Measurements from ENCODE around the gene HECW1. TPM values are rescaled to one million over a fixed set of nuclear protein-coding genes. Genes with fewer than 3 reads are reported as not detected.

Gene HECW1
- total RNA-seq, 4 donors from 2014 or later, result 0.06 to 0.99 (median 0.27) TPM

GRCh38 chr7:43612599-43613589 lies 500.4 kb downstream of the HECW1 start:
- WGBS, result 27% methylated on average over 3 of the region's 3 CpGs
- intact Hi-C loops (cut with DNase I), result no loop called here
- Histone ChIP-seq H3K36me3 (peaks cover 0 to 39% (median 24%) of the 10 kb centered on the region in 4 donors), H3K27me3 (no peaks in the 10 kb centered on the region), H3K4me1 (peaks cover 14 to 36% (median 28%) of the 10 kb centered on the region in 4 donors), H3K27ac (replicated peaks in 1 of 4) (peak overlapping the region in 3 of 4 donors; percentile 12 to 47 (median 32)), H3K9me3 (no peaks in the 10 kb centered on the region), H3K4me3 (no peak overlapping the region)
- TF ChIP-seq CTCF (IDR thresholded peaks at IDR 0.05) (no peak), POLR2A (IDR thresholded peaks at IDR 0.05; ENCODE audit: low read depth) (no peak), POLR2AphosphoS5 (IDR thresholded peaks at IDR 0.05) (no peak), EP300 (IDR thresholded peaks at IDR 0.05) (no peak)
- DNase-seq (ENCODE audit: extremely low spot score), result no peak

Small RNA genes lying within 50 kb of the gene (small RNA-seq; reads per million reads assigned to genes)
- gene MIR3943 (0 reads per million in 3 donors), gene RF00019 (0 reads per million in 3 donors), gene RNU6-575P (0 reads per million in 3 donors), gene RNU7-35P (0 reads per million in 3 donors)

Other genes starting within 250 kb of the HECW1 start
- 10 to 100 TPM in 3 of 4 donors, 1 to 10 TPM in 1; 4.6 to 13.0 (median 11.7) TPM for gene C7orf25, start 200.6 kb upstream of the HECW1 start, total RNA-seq
- 10 to 100 TPM; 29.7 to 73.5 (median 57.7) TPM for gene PSMA2, start 180.5 kb upstream of the HECW1 start, total RNA-seq
- gene MRPL32, start 180.3 kb upstream of the HECW1 start, total RNA-seq, result 10 to 100 TPM; 40.5 to 63.3 (median 45.8) TPM

Data from esophagus muscularis mucosa (tissue), 4 donors.